ENCODE results near the gene CFAP299. TPM values are rescaled to one million over a fixed set of nuclear protein-coding genes. Genes with fewer than 3 reads are reported as not detected.

CFAP299 gene
- total RNA-seq, 2 donors from 2014 or later: not detected

DNA sequence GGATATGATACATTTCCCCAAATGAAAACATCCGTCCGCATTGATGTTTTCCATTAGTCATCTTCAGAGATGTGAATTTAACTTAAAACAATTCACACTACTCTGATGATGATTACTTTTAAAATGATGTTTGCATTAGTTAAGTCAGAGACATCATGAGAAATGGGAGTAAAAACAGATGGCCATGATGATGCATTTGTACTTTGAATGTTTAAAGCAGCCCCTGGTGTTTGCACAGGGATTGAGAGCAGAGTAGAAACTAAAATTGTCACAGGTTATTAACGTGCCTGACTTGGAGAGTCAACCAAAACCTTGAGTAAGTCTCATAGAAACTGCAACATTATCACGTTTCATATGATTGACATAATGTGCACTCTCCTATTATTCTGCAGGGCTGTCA, 117.2 kb downstream of the CFAP299 start:
- no peaks in the 10 kb centered on the region for H3K36me3 ChIP-seq
- TF ChIP-seq, protein P1, sequence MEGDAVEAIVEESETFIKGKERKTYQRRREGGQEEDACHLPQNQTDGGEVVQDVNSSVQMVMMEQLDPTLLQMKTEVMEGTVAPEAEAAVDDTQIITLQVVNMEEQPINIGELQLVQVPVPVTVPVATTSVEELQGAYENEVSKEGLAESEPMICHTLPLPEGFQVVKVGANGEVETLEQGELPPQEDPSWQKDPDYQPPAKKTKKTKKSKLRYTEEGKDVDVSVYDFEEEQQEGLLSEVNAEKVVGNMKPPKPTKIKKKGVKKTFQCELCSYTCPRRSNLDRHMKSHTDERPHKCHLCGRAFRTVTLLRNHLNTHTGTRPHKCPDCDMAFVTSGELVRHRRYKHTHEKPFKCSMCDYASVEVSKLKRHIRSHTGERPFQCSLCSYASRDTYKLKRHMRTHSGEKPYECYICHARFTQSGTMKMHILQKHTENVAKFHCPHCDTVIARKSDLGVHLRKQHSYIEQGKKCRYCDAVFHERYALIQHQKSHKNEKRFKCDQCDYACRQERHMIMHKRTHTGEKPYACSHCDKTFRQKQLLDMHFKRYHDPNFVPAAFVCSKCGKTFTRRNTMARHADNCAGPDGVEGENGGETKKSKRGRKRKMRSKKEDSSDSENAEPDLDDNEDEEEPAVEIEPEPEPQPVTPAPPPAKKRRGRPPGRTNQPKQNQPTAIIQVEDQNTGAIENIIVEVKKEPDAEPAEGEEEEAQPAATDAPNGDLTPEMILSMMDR (IDR thresholded peaks at IDR 0.05): no peak
- DNase-seq (ENCODE audit: low spot score) (no peak), ATAC-seq (ENCODE audit: insufficient number of reproducible peaks, low FRiP score, low read depth) (no peak)
- H3K27me3 ChIP-seq (replicated peaks; ENCODE audit: insufficient read depth): no peaks in the 10 kb centered on the region
- no peak overlapping the region for H3K4me3 ChIP-seq
- H3K4me1 ChIP-seq (ENCODE audit: control insufficient read depth in 1 of 2, low read depth in 2 of 2): no peaks in the 10 kb centered on the region
- H3K9me3 ChIP-seq: no peaks in the 10 kb centered on the region
- no peak overlapping the region for H3K27ac ChIP-seq

DNA sequence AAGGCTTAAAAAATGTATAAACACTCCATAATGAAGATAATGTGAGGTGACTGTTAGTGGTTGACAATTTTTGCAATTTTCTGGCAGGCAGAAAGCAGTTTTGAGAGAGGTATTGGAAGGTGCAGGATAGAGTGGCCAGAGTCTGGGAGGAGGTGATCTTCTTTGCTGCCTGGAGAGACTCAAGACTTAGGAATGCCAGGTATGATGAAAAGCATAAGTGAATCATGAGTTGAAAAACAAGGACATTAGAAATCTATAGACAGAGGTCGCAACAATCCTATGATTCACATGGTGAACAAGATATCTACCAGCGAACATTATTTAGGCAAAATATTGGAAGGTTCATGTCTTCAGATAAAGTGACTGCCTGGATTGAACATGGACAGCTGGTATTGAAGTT, 118.5 kb downstream of the CFAP299 start:
- Histone ChIP-seq H3K9me3 (no peaks in the 10 kb centered on the region), H3K27me3 (replicated peaks; ENCODE audit: insufficient read depth) (no peaks in the 10 kb centered on the region), H3K27ac (no peak overlapping the region), H3K4me3 (no peak overlapping the region), H3K4me1 (ENCODE audit: control insufficient read depth in 1 of 2, low read depth in 2 of 2) (no peaks in the 10 kb centered on the region), H3K36me3 (no peaks in the 10 kb centered on the region)
- ATAC-seq (ENCODE audit: insufficient number of reproducible peaks, low FRiP score, low read depth): no peak
- TF ChIP-seq, protein P1 (IDR thresholded peaks at IDR 0.05): no peak
- no peak for DNase-seq (ENCODE audit: low spot score)

DNA sequence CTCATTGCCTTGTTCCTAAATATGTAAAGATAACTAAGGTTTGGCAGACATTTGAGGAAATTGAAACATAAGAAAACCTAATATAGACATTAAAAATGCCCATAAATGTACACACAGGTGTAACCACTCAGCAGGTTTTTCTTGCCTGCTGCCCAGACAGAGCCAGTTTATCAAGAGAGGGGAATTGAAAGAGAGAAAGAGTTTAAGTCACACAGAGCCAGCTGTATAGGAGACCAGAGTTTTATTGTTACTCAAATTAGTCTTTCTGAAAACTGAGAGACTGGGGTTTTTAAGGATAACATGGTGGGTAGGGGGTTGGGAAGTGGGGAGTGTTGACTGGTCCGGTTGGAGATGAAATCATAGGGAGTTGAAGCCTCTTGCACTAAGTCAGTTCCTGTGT, 119.0 kb downstream of the CFAP299 start:
- Histone ChIP-seq H3K27ac (no peak overlapping the region), H3K4me3 (no peak overlapping the region), H3K27me3 (replicated peaks; ENCODE audit: insufficient read depth) (no peaks in the 10 kb centered on the region), H3K4me1 (ENCODE audit: control insufficient read depth in 1 of 2, low read depth in 2 of 2) (no peaks in the 10 kb centered on the region), H3K36me3 (no peaks in the 10 kb centered on the region), H3K9me3 (no peaks in the 10 kb centered on the region)
- DNase-seq (ENCODE audit: low spot score) (no peak), ATAC-seq (ENCODE audit: insufficient number of reproducible peaks, low FRiP score, low read depth) (no peak)
- TF ChIP-seq, protein P1 (IDR thresholded peaks at IDR 0.05): no peak

DNA sequence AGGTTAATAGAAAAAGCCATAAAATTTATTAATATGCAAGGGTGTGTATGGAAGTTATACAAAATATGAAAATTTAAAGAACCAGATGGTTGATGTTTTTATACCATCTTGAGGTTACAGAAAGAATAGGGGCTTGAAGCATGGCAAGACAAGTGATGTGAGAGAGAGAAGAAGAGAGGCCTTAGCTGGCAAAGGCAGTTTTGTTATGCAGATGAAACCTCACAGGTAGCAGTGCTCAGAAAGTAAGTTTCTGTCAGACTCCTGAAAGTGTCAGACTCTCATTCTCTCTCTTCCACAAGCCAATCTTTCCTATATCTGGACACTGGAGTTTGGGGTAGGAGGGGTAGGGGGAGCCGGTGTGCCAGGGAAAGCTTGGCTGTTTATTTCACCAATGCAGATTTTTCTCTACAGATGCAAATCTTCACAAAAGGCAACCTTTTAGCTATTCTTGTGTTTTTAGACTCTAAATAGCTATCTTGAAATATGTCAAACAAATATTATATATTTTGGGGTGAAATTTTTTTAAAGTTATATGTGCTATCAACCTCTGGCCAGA, 124.5 kb downstream of the CFAP299 start:
- ATAC-seq (ENCODE audit: insufficient number of reproducible peaks, low FRiP score, low read depth) (no peak), DNase-seq (ENCODE audit: low spot score) (no peak)
- Histone ChIP-seq H3K27ac (no peak overlapping the region), H3K4me3 (no peak overlapping the region), H3K9me3 (no peaks in the 10 kb centered on the region), H3K27me3 (replicated peaks; ENCODE audit: insufficient read depth) (no peaks in the 10 kb centered on the region), H3K4me1 (ENCODE audit: control insufficient read depth in 1 of 2, low read depth in 2 of 2) (no peaks in the 10 kb centered on the region), H3K36me3 (no peaks in the 10 kb centered on the region)
- TF ChIP-seq, protein P1 (IDR thresholded peaks at IDR 0.05): no peak

DNA sequence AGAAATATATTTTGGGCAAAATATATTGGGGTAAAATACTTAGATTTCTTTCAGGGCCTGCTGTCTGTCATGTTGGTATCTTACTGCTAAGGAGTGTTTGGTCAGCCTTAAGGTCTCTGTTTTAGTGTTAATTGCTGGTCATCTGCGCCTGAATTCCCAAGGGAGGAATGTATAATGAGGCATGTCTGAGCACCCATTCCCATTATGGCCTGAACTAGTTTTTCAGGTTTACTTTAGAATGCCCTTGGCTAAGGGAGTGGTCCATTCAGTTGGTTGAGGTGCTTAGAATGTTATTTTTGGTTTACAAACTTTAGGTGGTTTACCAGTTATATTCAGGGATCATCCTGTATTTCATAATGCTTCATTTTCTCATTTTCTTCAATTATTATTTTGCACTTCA, 125.9 kb downstream of the CFAP299 start:
- H3K27ac ChIP-seq: no peak overlapping the region
- TF ChIP-seq, protein P1 (IDR thresholded peaks at IDR 0.05): no peak
- H3K4me3 ChIP-seq: no peak overlapping the region
- H3K9me3 ChIP-seq: no peaks in the 10 kb centered on the region
- no peaks in the 10 kb centered on the region for H3K4me1 ChIP-seq (ENCODE audit: control insufficient read depth in 1 of 2, low read depth in 2 of 2)
- H3K27me3 ChIP-seq (replicated peaks; ENCODE audit: insufficient read depth): no peaks in the 10 kb centered on the region
- no peak for ATAC-seq (ENCODE audit: insufficient number of reproducible peaks, low FRiP score, low read depth)
- DNase-seq (ENCODE audit: low spot score): no peak
- no peaks in the 10 kb centered on the region for H3K36me3 ChIP-seq
